NT2/D1 (cell line): ENCODE measurements around the gene BABAM2.

Experiments
- SUZ12 ChIP-seq: IDR thresholded peaks from 2 replicates; pipeline ENCODE4 v1.6.1; 2011; ENCODE audit not compliant: insufficient read length, insufficient read depth; ENCODE audit errors: extremely low read depth
- YY1 ChIP-seq: IDR thresholded peaks from 2 replicates; pipeline ENCODE4 v1.6.1; 2011; ENCODE audit not compliant: insufficient read length, insufficient read depth
- ZNF274 ChIP-seq: IDR thresholded peaks from 2 replicates; pipeline ENCODE4 v1.6.1; 2011; ENCODE audit warnings: mild to moderate bottlenecking, low read depth, low read length

GRCh38 chr2:28095622-28096021 lies 205.1 kb downstream of the BABAM2 start:
- no peak for TF ChIP-seq YY1
- TF ChIP-seq SUZ12, result no peak
- no peak for TF ChIP-seq ZNF274
